ENCODE results near the gene CISD1.

The CISD1 gene

GRCh38 chr10:58262766-58263165 lies 6.2 kb upstream of the CISD1 start:
- TF ChIP-seq GATA2 (IDR thresholded peaks at IDR 0.05; ENCODE audit: low read depth, low read length) (no peak), GATA3 (IDR thresholded peaks at IDR 0.05; ENCODE audit: low read depth, low read length) (peak; percentile 42; the same call in 1 of the 2 replicates)

GRCh38 chr10:58264780-58265179 lies 4.2 kb upstream of the CISD1 start:
- TF ChIP-seq GATA3 (IDR thresholded peaks at IDR 0.05; ENCODE audit: low read depth, low read length) (no peak), GATA2 (IDR thresholded peaks at IDR 0.05; ENCODE audit: low read depth, low read length) (no peak)

- TF ChIP-seq GATA2 (IDR thresholded peaks at IDR 0.05; ENCODE audit: low read depth, low read length), result no peak
- no peak for TF ChIP-seq GATA3 (IDR thresholded peaks at IDR 0.05; ENCODE audit: low read depth, low read length)
Measured at GRCh38 chr10:58265249-58265648, 3.7 kb upstream of the CISD1 start.

- TF ChIP-seq GATA3 (IDR thresholded peaks at IDR 0.05; ENCODE audit: low read depth, low read length), result no peak
- TF ChIP-seq GATA2 (IDR thresholded peaks at IDR 0.05; ENCODE audit: low read depth, low read length), result no peak
Measured at GRCh38 chr10:58266003-58266825, 2.7 kb upstream of the CISD1 start.

GRCh38 chr10:58266826-58267712 lies 1.9 kb upstream of the CISD1 start:
- TF ChIP-seq GATA3 (IDR thresholded peaks at IDR 0.05; ENCODE audit: low read depth, low read length) (no peak), GATA2 (IDR thresholded peaks at IDR 0.05; ENCODE audit: low read depth, low read length) (no peak)

- TF ChIP-seq GATA2 (IDR thresholded peaks at IDR 0.05; ENCODE audit: low read depth, low read length), result no peak
- TF ChIP-seq GATA3 (IDR thresholded peaks at IDR 0.05; ENCODE audit: low read depth, low read length), result no peak
Measured at GRCh38 chr10:58267713-58268453, 1.1 kb upstream of the CISD1 start, which contains the start of gene IPMK. Gene IPMK, minus strand, starts transcription at chr10:58267894. Its CDS starts 283 bp downstream, at chr10:58267611.

- TF ChIP-seq GATA2 (IDR thresholded peaks at IDR 0.05; ENCODE audit: low read depth, low read length), result 0 out of 2 replicates have a peak, but pooled peaks have one; percentile 11
- no peak for TF ChIP-seq GATA3 (IDR thresholded peaks at IDR 0.05; ENCODE audit: low read depth, low read length)
Measured at GRCh38 chr10:58268454-58268945, 462 bp upstream of the CISD1 start.

GRCh38 chr10:58269782-58270290 lies 874 bp downstream of the CISD1 start:
- TF ChIP-seq GATA2 (IDR thresholded peaks at IDR 0.05; ENCODE audit: low read depth, low read length) (no peak), GATA3 (IDR thresholded peaks at IDR 0.05; ENCODE audit: low read depth, low read length) (no peak)

- TF ChIP-seq GATA2 (IDR thresholded peaks at IDR 0.05; ENCODE audit: low read depth, low read length), result no peak
- TF ChIP-seq GATA3 (IDR thresholded peaks at IDR 0.05; ENCODE audit: low read depth, low read length), result no peak
Measured at GRCh38 chr10:58275261-58275660, 6.3 kb downstream of the CISD1 start.

- TF ChIP-seq GATA3 (IDR thresholded peaks at IDR 0.05; ENCODE audit: low read depth, low read length) (no peak), GATA2 (IDR thresholded peaks at IDR 0.05; ENCODE audit: low read depth, low read length) (no peak)
Measured at GRCh38 chr10:58275908-58276307, 6.9 kb downstream of the CISD1 start.

GRCh38 chr10:58278274-58278961 lies 9.5 kb downstream of the CISD1 start:
- no peak for TF ChIP-seq GATA3 (IDR thresholded peaks at IDR 0.05; ENCODE audit: low read depth, low read length)
- TF ChIP-seq GATA2 (IDR thresholded peaks at IDR 0.05; ENCODE audit: low read depth, low read length), result no peak

- no peak for TF ChIP-seq GATA3 (IDR thresholded peaks at IDR 0.05; ENCODE audit: low read depth, low read length)
- no peak for TF ChIP-seq GATA2 (IDR thresholded peaks at IDR 0.05; ENCODE audit: low read depth, low read length)
Measured at GRCh38 chr10:58278962-58279307, 10.0 kb downstream of the CISD1 start.

GRCh38 chr10:58280477-58280876 lies 11.5 kb downstream of the CISD1 start:
- no peak for TF ChIP-seq GATA3 (IDR thresholded peaks at IDR 0.05; ENCODE audit: low read depth, low read length)
- TF ChIP-seq GATA2 (IDR thresholded peaks at IDR 0.05; ENCODE audit: low read depth, low read length), result no peak

Data from SH-SY5Y (cell line).